HFFc6 (cell line): ENCODE data around the gene SCLT1. TPM values are rescaled to one million over a fixed set of nuclear protein-coding genes. Genes with fewer than 3 reads are reported as not detected.

ENCODE experiments used
- DNase-seq: peaks from one replicate; pipeline ENCODE4 v3.0.0-alpha.2; 2018
- H3K27ac Mint-ChIP-seq: 2 replicates; pipeline ENCODE4 v1.8.0; 2020; ENCODE audit warnings: mild to moderate bottlenecking, mixed read lengths
- H3K27me3 Mint-ChIP-seq: 2 replicates; pipeline ENCODE4 v1.8.0; 2021; ENCODE audit warnings: mild to moderate bottlenecking, moderate library complexity, mixed read lengths; ENCODE audit not compliant: insufficient read depth
- H3K36me3 Mint-ChIP-seq: 2 replicates; pipeline ENCODE4 v1.8.0; 2021; ENCODE audit warnings: low read depth, mixed read lengths
- H3K4me1 Mint-ChIP-seq: 2 replicates; pipeline ENCODE4 v1.8.0; 2020; ENCODE audit warnings: low read depth, mixed read lengths
- H3K4me3 Mint-ChIP-seq: 2 replicates; pipeline ENCODE4 v1.8.0; 2020; ENCODE audit warnings: mild to moderate bottlenecking, moderate library complexity, mixed read lengths
- H3K9me3 Mint-ChIP-seq: 2 replicates; pipeline ENCODE4 v1.8.0; 2020; ENCODE audit warnings: mild to moderate bottlenecking, mixed read lengths
- total RNA-seq, 6 experiments: library from RNA; stranded (reverse); fragmentation: NEBNext Ultra II Directional; extraction: Animal tissue kit (Norgen Biotek cat#: 25700); gene quantifications; 2 replicates in 1 of 6; 3 replicates in 5 of 6; pipeline ENCODE4 v1.2.3, GENCODE V29; 2021
- TF ChIP-seq, protein P1 (sequence below): fragments of 200-600 bp; sonication (generic); IDR thresholded peaks from 2 replicates; pipeline ENCODE4 v1.5.0; 2021; ENCODE audit warnings: antibody characterized with exemption, mild to moderate bottlenecking

Gene SCLT1
- total RNA-seq, 6 experiments from 2014 or later = 8.3 to 13.5 (median 11.5) TPM

DNA sequence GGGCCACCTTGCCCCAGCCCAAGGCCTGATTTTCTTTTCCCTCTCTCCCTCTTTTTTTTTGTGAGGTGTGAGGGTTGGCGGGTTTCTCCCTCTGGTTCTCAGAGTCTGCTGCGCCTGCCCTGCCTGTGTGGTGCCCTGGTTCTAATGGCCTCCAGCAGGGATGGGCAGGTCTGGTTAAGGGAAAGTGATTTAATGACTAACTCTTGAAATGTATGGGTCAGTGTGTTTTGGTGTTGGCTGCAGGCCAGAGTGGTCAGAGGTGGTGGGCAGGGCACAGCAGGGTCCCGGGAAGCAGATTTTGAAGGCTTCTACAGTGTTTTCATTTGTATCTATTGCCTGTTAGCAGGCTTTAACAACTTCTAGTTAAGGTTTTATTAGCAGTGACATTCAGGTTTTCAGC is 244.9 kb downstream of the SCLT1 start:
- Mint-ChIP-seq H3K4me3 (no peak overlapping the region), H3K27ac (peak overlapping the region; percentile 29; the same call in 1 of the 2 replicates), H3K4me1 (peaks cover 21% of the 10 kb centered on the region), H3K36me3 (peaks cover 72% of the 10 kb centered on the region), H3K9me3 (no peaks in the 10 kb centered on the region), H3K27me3 (no peaks in the 10 kb centered on the region; the same call in 1 of the 2 replicates)
- no peak for DNase-seq
- TF ChIP-seq, protein P1, sequence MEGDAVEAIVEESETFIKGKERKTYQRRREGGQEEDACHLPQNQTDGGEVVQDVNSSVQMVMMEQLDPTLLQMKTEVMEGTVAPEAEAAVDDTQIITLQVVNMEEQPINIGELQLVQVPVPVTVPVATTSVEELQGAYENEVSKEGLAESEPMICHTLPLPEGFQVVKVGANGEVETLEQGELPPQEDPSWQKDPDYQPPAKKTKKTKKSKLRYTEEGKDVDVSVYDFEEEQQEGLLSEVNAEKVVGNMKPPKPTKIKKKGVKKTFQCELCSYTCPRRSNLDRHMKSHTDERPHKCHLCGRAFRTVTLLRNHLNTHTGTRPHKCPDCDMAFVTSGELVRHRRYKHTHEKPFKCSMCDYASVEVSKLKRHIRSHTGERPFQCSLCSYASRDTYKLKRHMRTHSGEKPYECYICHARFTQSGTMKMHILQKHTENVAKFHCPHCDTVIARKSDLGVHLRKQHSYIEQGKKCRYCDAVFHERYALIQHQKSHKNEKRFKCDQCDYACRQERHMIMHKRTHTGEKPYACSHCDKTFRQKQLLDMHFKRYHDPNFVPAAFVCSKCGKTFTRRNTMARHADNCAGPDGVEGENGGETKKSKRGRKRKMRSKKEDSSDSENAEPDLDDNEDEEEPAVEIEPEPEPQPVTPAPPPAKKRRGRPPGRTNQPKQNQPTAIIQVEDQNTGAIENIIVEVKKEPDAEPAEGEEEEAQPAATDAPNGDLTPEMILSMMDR = no peak

DNA sequence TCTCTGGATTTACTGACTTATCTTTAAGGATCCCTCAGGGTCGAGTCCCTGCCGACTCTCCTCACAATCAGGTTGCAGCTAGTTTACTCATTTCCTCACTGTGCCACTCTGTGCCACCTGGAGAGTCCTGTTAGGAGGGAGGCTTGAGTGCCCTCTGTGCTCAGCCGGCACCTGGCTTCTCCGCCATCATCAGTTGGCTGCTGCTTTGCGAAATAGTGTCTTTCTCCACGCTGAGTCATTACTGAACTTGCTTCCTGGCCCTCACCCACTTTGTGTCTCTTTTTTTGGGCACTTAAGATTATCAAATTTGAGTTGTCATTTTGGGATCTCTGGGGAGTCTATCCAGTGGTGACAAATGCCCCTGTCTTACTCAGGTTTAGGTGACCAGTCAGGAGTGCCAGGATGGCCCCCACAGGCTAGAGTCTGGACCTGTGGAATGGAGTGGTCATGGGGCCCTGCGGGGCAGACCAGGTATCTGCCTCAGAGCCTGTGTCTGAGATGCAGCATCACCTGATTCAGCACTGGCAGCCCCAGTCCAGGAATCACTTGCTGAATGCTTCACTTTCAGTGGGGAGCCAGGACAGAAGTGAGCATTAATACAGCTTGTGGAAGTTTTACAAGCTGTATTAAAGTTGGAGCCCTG is 246.1 kb downstream of the SCLT1 start:
- peak overlapping the region; percentile 25; the same call in 1 of the 2 replicates for H3K27ac Mint-ChIP-seq
- TF ChIP-seq, protein P1 = no peak
- no peak for DNase-seq
- no peaks in the 10 kb centered on the region for H3K9me3 Mint-ChIP-seq
- no peak overlapping the region for H3K4me3 Mint-ChIP-seq
- H3K4me1 Mint-ChIP-seq = peaks cover 20% of the 10 kb centered on the region
- peaks cover 74% of the 10 kb centered on the region for H3K36me3 Mint-ChIP-seq
- H3K27me3 Mint-ChIP-seq = no peaks in the 10 kb centered on the region; the same call in 1 of the 2 replicates

DNA sequence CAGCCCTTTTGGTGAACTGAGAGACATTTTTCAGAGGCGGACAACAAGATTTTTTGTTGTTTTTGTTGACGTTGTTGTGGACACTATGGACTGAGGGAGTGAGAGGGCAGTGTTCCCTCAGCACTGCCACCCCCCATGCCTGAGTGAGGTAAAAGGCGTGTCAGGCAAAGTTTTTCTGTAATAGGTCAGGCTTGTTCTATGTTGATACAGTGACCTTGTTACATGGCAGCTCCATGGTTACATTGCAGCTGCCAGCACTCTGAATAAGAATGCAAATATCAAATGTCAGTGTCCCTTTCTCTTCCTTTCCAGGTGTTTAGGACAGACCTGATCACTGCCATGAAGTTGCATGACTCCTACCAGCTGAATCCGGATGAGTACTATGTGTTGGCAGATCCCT is 247.3 kb downstream of the SCLT1 start:
- H3K4me3 Mint-ChIP-seq = no peak overlapping the region
- no peak overlapping the region for H3K27ac Mint-ChIP-seq
- TF ChIP-seq, protein P1 = no peak
- DNase-seq = no peak
- peaks cover 20% of the 10 kb centered on the region for H3K4me1 Mint-ChIP-seq
- no peaks in the 10 kb centered on the region for H3K9me3 Mint-ChIP-seq
- H3K36me3 Mint-ChIP-seq = peaks cover 72% of the 10 kb centered on the region
- no peaks in the 10 kb centered on the region; the same call in 1 of the 2 replicates for H3K27me3 Mint-ChIP-seq

DNA sequence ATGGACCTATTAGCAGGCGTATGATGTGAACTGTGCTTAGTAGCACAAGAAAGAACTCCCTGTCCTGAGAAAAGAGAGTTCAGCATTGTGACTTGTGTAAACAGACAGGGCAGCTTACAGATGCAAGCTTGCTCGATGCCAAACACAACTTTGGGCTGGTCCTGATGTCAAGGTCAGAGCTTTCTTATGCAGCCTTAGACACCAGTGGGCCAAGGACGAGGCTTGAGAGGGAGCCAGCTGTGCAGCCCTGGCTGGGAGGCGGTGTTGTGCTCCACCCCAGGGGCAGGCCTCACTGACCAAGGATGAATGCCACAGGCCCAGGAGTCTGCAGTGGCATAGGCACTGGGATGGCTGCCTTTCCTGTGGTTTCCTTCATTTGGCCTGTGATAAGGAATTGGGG is 248.4 kb downstream of the SCLT1 start:
- Mint-ChIP-seq H3K36me3 (peaks cover 71% of the 10 kb centered on the region), H3K27ac (no peak overlapping the region)

DNA sequence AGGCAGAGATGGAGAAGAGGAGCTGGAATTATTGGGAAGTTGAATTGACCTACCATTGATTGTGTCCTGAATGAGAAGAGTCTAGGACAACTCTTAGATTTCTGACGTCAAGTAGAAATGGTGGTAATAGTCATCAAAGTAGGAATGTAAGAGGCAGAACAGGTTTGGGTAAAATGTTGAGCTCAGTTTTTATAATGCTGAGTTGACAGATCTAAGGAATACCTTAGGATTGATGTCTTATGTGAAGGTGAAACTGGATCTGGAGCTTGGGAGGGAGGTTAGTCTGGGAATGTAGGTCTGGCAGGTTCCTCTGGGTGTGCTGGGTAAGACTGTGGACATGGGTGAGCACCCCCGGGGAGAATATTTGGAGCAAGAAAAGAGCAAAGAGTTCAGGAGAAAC is 251.9 kb downstream of the SCLT1 start:
- DNase-seq = no peak
- Mint-ChIP-seq H3K9me3 (no peaks in the 10 kb centered on the region), H3K4me1 (peaks cover 35% of the 10 kb centered on the region), H3K4me3 (no peak overlapping the region), H3K27me3 (no peaks in the 10 kb centered on the region), H3K27ac (peak overlapping the region; percentile 36; the same call in 1 of the 2 replicates), H3K36me3 (peaks cover 53% of the 10 kb centered on the region)
- TF ChIP-seq, protein P1 = no peak

More for the DNA sequence above, 248.4 kb downstream of the SCLT1 start:
- DNase-seq = no peak
- no peak overlapping the region for H3K4me3 Mint-ChIP-seq
- TF ChIP-seq, protein P1 = no peak
- H3K27me3 Mint-ChIP-seq = no peaks in the 10 kb centered on the region; the same call in 1 of the 2 replicates
- H3K4me1 Mint-ChIP-seq = peaks cover 20% of the 10 kb centered on the region
- H3K9me3 Mint-ChIP-seq = no peaks in the 10 kb centered on the region
